ENCODE results near the gene MSANTD7. TPM values are rescaled to one million over a fixed set of nuclear protein-coding genes. Genes with fewer than 3 reads are reported as not detected.

The MSANTD7 gene
- total RNA-seq, 1 donor from 2014 or later: 18.8 TPM

DNA sequence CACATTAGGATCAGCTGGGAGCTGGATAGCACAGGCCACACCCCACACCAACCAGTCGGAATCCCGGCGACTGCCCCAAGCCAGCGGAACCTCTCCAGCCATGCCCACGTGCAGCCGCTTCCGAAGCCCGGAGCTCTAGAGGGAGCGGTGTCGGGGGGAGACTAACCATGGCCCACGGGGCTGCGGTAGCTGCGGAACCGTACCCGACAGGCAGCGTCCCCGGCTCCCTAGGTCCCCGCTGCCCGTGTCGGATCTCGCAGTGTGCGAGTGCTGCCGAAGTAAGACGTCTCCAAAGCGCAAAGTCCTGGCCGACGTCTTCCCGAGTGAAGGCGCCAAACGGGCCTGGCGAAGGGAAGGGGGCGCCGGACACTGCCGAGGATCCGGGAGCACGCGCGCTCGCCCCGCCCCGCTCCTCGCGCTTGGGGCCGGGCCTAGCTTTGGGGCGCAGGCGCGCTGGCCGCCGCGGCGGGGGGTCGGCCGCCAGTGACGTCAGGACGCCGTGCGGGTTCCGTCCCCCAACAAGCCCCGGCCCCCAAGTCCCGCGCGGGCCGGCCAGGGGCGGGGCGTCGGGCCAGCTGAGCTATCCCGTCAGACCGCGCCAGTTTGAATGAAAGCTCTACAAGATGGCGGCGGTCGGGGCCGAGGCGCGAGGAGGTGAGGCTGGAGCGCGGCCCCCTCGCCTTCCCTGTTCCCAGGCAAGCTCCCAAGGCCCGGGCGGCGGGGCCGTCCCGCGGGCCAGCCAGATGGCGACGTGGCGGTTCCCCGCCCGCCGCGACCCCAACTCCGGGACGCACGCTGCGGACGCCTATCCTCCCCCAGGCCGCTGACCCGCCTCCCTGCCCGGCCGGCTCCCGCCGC is 40.4 kb downstream of the MSANTD7 start, which contains the start of gene SUV39H2:
Gene SUV39H2 (plus strand): TSS at position 601 of the 858 bp plus-strand sequence. CDS start 23 bp downstream, at position 624.
- H3K27ac ChIP-seq: peak within 1 kb of the TSS; percentile 92
- peak within 1 kb of the TSS; percentile 95 for H3K4me3 ChIP-seq
- peak within 1 kb of the TSS; percentile 89 for H3K4me2 ChIP-seq
- peak within 1 kb of the TSS; percentile 96 for H3K9ac ChIP-seq
- H3K79me2 ChIP-seq (ENCODE audit: low read depth): peaks cover 64% of the 10 kb centered on the region
- no peaks in the 10 kb centered on the region for H3K36me3 ChIP-seq
- H2AFZ ChIP-seq (replicated peaks): peak within 1 kb of the TSS; percentile 88
- Mint-ChIP-seq H3K27ac (peak within 1 kb of the TSS; percentile 89), H3K27me3 (ENCODE audit: insufficient read depth, low read depth) (peaks cover 3% of the 10 kb centered on the region), H3K4me3 (peak within 1 kb of the TSS; percentile 98), H3K4me1 (peaks cover 30% of the 10 kb centered on the region), H3K9me3 (no peaks in the 10 kb centered on the region), H3K36me3 (peaks cover 11% of the 10 kb centered on the region)
- TF ChIP-seq EZH2 (IDR thresholded peaks at IDR 0.05) (peak; percentile 52), EZH2phosphoT487 (IDR thresholded peaks at IDR 0.05) (no peak)
- H3F3A ChIP-seq (ENCODE audit: low read depth): peaks cover 23% of the 10 kb centered on the region
- H3K27me3 ChIP-seq: no peaks in the 10 kb centered on the region
- peaks cover 20% of the 10 kb centered on the region for H3K4me1 ChIP-seq
- H4K20me1 ChIP-seq (ENCODE audit: low read depth): peaks cover 40% of the 10 kb centered on the region
- H3K9me3 ChIP-seq (ENCODE audit: low read depth): no peaks in the 10 kb centered on the region
- peak; percentile 98 for DNase-seq (ENCODE audit: low spot score)

GRCh38 chr10:14879124-14879927 is 41.2 kb downstream of the MSANTD7 start:
- Histone ChIP-seq H3K4me1 (peaks cover 20% of the 10 kb centered on the region), H4K20me1 (ENCODE audit: low read depth) (peaks cover 48% of the 10 kb centered on the region), H2AFZ (replicated peaks) (peak overlapping the region; percentile 88), H3K27ac (peak overlapping the region; percentile 84), H3K4me3 (peak overlapping the region; percentile 95), H3K79me2 (ENCODE audit: low read depth) (peaks cover 72% of the 10 kb centered on the region), H3K9ac (peak overlapping the region; percentile 96), H3K27me3 (no peaks in the 10 kb centered on the region), H3K36me3 (no peaks in the 10 kb centered on the region), H3K4me2 (peak overlapping the region; percentile 89), H3K9me3 (ENCODE audit: low read depth) (no peaks in the 10 kb centered on the region), H3F3A (ENCODE audit: low read depth) (peaks cover 23% of the 10 kb centered on the region)
- H3K9me3 Mint-ChIP-seq: peaks cover 5% of the 10 kb centered on the region
- H3K27me3 Mint-ChIP-seq (ENCODE audit: insufficient read depth, low read depth): peaks cover 3% of the 10 kb centered on the region
- H3K4me3 Mint-ChIP-seq: peak overlapping the region; percentile 98
- no peak for TF ChIP-seq EZH2phosphoT487 (IDR thresholded peaks at IDR 0.05)
- no peak for TF ChIP-seq EZH2 (IDR thresholded peaks at IDR 0.05)
- TF ChIP-seq CTCF (IDR thresholded peaks at IDR 0.05): no peak
- peaks cover 30% of the 10 kb centered on the region for H3K4me1 Mint-ChIP-seq
- peaks cover 11% of the 10 kb centered on the region for H3K36me3 Mint-ChIP-seq
- DNase-seq (ENCODE audit: low spot score): peak; percentile 60
- peak overlapping the region; percentile 89 for H3K27ac Mint-ChIP-seq

DNA sequence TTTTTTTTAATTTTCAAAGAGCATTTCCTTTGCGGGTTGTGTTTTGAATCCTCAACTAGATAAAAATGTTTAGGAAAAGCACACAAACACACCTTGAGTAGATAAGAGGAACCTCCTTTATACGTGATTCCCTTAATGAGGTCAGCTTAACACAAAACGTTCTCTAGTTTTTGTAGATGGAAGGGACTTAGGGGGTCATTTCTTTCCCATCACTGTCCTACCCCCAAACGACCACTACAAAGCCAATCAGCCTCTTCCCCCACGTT is 41.8 kb downstream of the MSANTD7 start:
- Histone ChIP-seq H3K27ac (no peak overlapping the region), H3K4me3 (peak overlapping the region; percentile 95), H3K4me1 (peaks cover 20% of the 10 kb centered on the region), H3K9ac (peak overlapping the region; percentile 96), H3K27me3 (no peaks in the 10 kb centered on the region), H3K9me3 (ENCODE audit: low read depth) (no peaks in the 10 kb centered on the region), H3K36me3 (peaks cover 3% of the 10 kb centered on the region), H3K4me2 (peak overlapping the region; percentile 89), H3F3A (ENCODE audit: low read depth) (peaks cover 23% of the 10 kb centered on the region), H3K79me2 (ENCODE audit: low read depth) (peaks cover 78% of the 10 kb centered on the region), H2AFZ (replicated peaks) (no peak overlapping the region), H4K20me1 (ENCODE audit: low read depth) (peaks cover 52% of the 10 kb centered on the region)
- H3K36me3 Mint-ChIP-seq: peaks cover 11% of the 10 kb centered on the region
- no peak for DNase-seq (ENCODE audit: low spot score)
- peaks cover 30% of the 10 kb centered on the region for H3K4me1 Mint-ChIP-seq
- H3K9me3 Mint-ChIP-seq: peaks cover 5% of the 10 kb centered on the region
- TF ChIP-seq EZH2 (IDR thresholded peaks at IDR 0.05): no peak
- TF ChIP-seq CTCF (IDR thresholded peaks at IDR 0.05): no peak
- TF ChIP-seq EZH2phosphoT487 (IDR thresholded peaks at IDR 0.05): no peak
- H3K27ac Mint-ChIP-seq: peak overlapping the region; percentile 82
- H3K4me3 Mint-ChIP-seq: peak overlapping the region; percentile 98
- peaks cover 3% of the 10 kb centered on the region for H3K27me3 Mint-ChIP-seq (ENCODE audit: insufficient read depth, low read depth)
